Neutrophil (primary cell): ENCODE measurements around the gene C1orf216.

Source experiments
- H3K27ac ChIP-seq: fragments of 200-600 bp; sonication (generic); 2 replicates; pipeline ENCODE4 v1.5.1; 2016; ENCODE audit warnings: mild to moderate bottlenecking, moderate library complexity
- H3K27me3 ChIP-seq: fragments of 200-600 bp; sonication (generic); 2 replicates; pipeline ENCODE4 v1.6.0; 2016; ENCODE audit warnings: mild to moderate bottlenecking
- H3K36me3 ChIP-seq: fragments of 200-600 bp; sonication (generic); 2 replicates; pipeline ENCODE4 v1.5.1; 2017
- H3K4me1 ChIP-seq, 2 experiments: fragments of 200-600 bp in 1 of 2; sonication (generic) in 1 of 2; 1 replicate in 1 of 2; 2 replicates in 1 of 2; pipeline versions ENCODE4 v1.5.1 to v1.6.1; 2013 to 2016; ENCODE audit warnings: low read depth in 1 of 2, low read length in 1 of 2, mild to moderate bottlenecking in 1 of 2, moderate library complexity in 1 of 2; ENCODE audit not compliant: control insufficient read depth in 1 of 2, insufficient read depth in 1 of 2
- H3K4me3 ChIP-seq, 2 experiments: fragments of 200-600 bp in 1 of 2; sonication (generic) in 1 of 2; 1 replicate in 1 of 2; 2 replicates in 1 of 2; pipeline ENCODE4 v1.5.1; 2013 to 2016; ENCODE audit warnings: low read depth in 1 of 2, low read length in 1 of 2, mild to moderate bottlenecking in 1 of 2, moderate library complexity in 1 of 2
- H3K9me3 ChIP-seq: fragments of 200-600 bp; sonication (generic); 2 replicates; pipeline ENCODE4 v1.5.1; 2016
- CTCF ChIP-seq: fragments of 200-600 bp; sonication (generic); IDR thresholded peaks from 2 replicates; pipeline ENCODE4 v1.5.1; 2016; ENCODE audit warnings: antibody characterized with exemption

C1orf216 gene

GRCh38 chr1:35668506-35668905, 50.2 kb downstream of the C1orf216 start:
- peaks cover 51% of the 10 kb centered on the region for H3K27me3 ChIP-seq

DNA sequence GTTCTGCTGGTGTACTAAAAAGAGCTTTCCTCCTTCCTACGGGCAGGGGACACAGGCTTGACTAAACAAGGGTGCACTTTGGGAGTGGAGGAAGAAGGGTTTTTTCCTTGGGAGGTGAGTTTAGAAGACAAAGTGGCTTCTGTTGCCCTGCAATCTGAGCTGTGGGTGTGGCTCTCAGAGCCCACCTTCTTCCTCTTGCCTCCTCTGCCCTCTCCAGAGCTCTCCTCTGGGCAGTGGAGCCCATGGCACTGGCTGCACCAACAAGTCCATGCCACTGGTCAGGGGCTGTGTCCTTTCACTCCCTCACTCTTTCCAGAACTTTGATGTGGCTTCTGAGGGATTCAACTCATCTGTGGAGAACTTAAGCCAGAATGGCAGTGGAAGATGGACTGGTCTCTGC, 51.8 kb downstream of the C1orf216 start:
- no peak overlapping the region for H3K4me3 ChIP-seq
- H3K27ac ChIP-seq: no peak overlapping the region
- H3K27me3 ChIP-seq: peaks cover 49% of the 10 kb centered on the region
- no peak for TF ChIP-seq CTCF
- H3K36me3 ChIP-seq: no peaks in the 10 kb centered on the region
- no peaks in the 10 kb centered on the region for H3K4me1 ChIP-seq
- no peaks in the 10 kb centered on the region for H3K9me3 ChIP-seq

More at GRCh38 chr1:35668506-35668905, 50.2 kb downstream of the C1orf216 start:
- no peak overlapping the region for H3K27ac ChIP-seq
- no peaks in the 10 kb centered on the region for H3K9me3 ChIP-seq
- no peaks in the 10 kb centered on the region for H3K36me3 ChIP-seq
- H3K4me3 ChIP-seq: no peak overlapping the region
- TF ChIP-seq CTCF: no peak
- H3K4me1 ChIP-seq: no peaks in the 10 kb centered on the region

- no peak for TF ChIP-seq CTCF
- no peaks in the 10 kb centered on the region for H3K4me1 ChIP-seq
- H3K36me3 ChIP-seq: no peaks in the 10 kb centered on the region
- H3K27ac ChIP-seq: no peak overlapping the region
- peaks cover 49% of the 10 kb centered on the region for H3K27me3 ChIP-seq
- H3K9me3 ChIP-seq: no peaks in the 10 kb centered on the region
- H3K4me3 ChIP-seq: no peak overlapping the region
Measured at GRCh38 chr1:35666216-35666615, 52.5 kb downstream of the C1orf216 start.
